Stimulated activated naive CD4-positive, alpha-beta T cell (primary cell): Measurements from ENCODE around the gene IFNL2.
"Not testable (repeated sequence)": the region's sequence is repeated elsewhere in the genome, so short reads cannot be mapped to it uniquely, and the experiment has no call there.

Experiments used
- DNase-seq, 6 experiments: peaks; one replicate each; lab custom pipeline; 2025; lab: John Stamatoyannopoulos, UW

Gene IFNL2

GRCh38 chr19:39253374-39254149 is 14.6 kb upstream of the IFNL2 start:
- no peak for DNase-seq

DNA sequence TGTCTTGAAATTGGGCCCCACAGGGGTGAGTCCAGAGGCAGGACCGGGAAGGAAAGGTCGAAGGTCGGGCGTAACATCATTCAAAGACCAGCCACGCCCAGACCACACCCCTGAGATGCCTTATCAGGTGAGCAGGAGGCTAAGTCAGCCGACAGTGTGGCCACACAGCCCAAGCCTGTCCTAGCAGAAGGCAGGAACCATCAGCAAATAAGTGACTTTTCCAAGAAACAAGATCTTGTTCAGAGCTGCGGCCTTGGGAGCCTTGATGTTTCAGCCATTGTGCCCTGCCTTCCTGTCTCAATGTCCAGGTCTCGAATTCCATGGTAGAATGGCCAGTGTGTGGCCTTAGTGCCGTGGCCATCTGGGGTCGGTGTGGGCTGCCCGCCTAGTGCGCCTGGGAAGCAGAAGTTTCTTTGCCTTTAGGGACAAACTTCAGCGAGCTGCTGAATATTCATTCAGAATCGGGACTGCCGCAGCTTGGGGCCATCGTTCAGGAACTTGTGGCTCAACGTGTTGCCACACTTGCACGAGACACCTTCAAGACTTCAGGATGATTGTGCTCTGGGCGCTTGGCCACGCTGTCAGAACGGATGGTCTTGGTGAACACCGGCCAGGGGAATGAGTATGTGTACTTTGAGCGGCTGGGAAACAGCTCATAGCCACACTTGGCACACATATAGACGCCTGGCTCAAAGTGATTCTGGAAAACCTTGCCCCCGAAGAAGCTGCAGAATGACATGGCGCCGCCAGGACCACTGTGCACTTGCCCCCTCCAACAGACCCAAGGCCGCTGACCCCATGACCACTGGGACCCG is 13.5 kb upstream of the IFNL2 start:
- DNase-seq, result no peak

DNA sequence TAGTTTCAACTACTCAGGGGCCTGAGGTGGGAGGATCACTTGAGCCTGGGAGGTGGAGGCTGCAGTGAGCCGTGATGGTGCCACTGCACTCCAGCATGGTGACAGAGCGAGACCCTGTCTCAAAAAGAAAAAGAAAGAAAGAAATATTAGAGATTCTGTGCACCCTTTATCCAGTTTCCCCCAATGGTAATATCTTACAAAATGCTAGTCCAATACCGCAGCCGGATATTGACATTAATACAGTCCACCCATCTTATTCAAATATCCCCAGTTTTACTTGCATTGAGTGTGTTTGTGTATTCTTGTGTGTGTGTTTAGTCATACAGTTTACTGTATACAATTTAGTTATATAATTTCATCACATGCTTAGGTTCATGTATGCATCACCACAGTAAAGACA is 11.0 kb upstream of the IFNL2 start:
- no peak for DNase-seq

GRCh38 chr19:39261704-39262103 is 6.5 kb upstream of the IFNL2 start:
- DNase-seq, result no peak

GRCh38 chr19:39262496-39262895 is 5.7 kb upstream of the IFNL2 start:
- no peak for DNase-seq

- DNase-seq, result no peak
Measured at GRCh38 chr19:39263912-39264305, 4.3 kb upstream of the IFNL2 start.

- no peak for DNase-seq
Measured at GRCh38 chr19:39264306-39265290, 3.6 kb upstream of the IFNL2 start.

- no peak for DNase-seq
Measured at GRCh38 chr19:39265321-39265916, 2.8 kb upstream of the IFNL2 start.

DNA sequence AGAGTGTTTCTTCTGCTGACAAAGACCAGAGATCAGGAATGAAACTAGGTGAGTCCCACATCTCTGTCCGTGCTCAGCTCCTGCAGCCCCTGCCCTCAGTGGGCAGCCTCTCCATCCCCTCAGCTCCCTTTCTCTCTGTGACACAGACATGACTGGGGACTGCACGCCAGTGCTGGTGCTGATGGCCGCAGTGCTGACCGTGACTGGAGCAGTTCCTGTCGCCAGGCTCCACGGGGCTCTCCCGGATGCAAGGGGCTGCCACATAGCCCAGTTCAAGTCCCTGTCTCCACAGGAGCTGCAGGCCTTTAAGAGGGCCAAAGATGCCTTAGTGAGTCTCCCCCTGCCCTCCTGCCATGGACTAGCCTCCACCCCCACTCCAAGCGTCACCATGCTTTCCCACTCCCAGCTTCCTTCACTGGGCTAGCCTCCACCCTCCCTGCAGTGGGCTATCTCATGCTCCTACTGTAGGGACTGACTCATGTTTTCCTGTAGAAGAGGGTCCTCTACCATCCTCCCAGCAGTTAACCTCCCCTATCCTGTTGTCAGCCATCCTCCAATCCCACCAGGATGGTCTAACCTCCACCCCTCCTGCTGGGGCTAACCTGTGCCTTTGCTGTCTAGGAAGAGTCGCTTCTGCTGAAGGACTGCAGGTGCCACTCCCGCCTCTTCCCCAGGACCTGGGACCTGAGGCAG is 481 bp downstream of the IFNL2 start:
- not testable (repeated sequence) for DNase-seq

DNA sequence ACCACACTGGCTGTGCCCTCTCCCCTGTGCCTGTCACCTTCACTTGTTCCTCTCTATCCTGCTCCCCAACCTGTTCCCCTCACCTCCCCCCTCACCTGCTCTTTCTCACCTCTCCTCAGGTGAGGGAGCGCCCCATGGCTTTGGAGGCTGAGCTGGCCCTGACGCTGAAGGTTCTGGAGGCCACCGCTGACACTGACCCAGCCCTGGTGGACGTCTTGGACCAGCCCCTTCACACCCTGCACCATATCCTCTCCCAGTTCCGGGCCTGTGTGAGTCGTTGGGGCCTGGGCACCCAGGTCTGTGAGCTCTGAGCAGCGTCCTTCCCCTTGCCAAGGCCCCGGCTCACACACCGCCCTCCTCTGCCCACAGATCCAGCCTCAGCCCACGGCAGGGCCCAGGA is 1.2 kb downstream of the IFNL2 start:
- not testable (repeated sequence) for DNase-seq

DNA sequence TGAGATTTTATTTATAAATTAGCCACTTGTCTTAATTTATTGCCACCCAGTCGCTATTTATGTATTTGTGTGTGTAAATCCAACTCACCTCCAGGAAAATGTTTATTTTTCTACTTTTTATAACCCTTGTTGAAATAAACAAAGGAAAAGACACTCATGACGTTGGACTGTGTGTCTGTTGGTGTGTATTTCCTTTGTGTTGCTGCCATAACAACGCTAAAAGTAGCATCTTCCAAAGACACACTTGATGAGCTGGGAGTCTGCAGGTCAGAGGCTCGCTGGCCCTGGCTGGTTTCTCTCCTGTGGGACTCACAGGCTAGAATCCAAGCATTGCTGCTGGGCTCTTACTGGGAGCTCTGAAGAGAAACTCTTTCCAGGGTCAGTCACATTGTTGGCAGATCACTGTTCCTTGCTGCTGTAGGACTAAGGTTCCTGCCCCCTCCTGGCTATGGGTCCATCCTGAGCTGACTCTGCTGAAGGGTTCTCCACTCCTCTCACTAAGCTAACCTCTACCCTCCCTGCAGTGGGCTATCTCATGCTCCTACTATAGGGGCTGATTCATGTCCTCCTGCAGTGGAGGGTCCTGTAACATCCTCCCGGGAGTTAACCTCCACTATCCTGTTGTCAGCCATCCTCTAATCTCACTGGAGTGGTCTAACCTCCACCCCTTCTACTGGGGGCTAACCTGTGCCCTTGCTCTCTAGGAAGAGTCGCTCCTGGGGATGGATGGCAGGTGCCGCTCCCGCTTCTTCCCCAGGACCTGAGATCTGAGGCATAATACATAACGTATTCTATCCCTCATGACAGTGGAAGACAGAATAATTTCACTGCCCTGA is 2.1 kb downstream of the IFNL2 start:
- no peak for DNase-seq

DNA sequence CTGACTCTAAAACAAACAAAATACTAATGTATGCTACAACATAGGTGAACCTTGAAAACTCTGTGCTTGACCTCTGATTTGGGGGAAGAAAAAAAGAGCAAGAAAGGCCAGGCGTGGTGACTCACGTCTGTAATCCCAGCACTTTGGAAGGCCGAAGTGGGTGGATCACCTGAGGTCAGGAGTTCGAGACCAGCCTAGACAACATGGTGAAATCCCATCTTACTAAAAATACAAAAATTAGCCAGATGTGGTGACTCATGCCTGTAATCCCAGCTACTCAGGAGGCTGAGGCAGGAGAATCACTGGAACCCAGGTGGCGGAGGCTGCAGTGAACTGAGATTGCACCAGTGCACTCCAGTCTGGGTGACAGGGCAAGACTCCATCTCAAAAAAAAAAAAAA is 5.7 kb downstream of the IFNL2 start:
- DNase-seq, result not testable (repeated sequence)

DNA sequence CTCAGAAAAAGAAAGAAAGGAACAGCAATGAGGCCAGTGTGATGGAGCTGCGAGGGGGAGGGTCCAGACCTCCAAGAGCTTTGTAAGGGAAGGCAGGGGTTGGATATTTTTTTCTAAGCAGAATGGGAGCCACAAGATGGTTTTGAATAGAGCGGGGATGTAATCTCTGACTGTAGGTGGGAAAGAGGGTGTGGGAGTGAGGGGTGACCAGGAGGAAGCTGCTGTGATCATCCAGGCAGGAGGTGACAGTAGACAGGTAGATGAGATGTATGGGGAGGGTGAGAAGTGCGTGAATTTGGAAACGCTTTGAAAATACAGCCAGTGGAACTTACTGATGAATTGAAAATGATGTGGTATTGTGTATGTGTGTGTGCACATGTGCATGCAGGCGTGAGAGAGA is 7.4 kb downstream of the IFNL2 start:
- DNase-seq, result no peak

DNA sequence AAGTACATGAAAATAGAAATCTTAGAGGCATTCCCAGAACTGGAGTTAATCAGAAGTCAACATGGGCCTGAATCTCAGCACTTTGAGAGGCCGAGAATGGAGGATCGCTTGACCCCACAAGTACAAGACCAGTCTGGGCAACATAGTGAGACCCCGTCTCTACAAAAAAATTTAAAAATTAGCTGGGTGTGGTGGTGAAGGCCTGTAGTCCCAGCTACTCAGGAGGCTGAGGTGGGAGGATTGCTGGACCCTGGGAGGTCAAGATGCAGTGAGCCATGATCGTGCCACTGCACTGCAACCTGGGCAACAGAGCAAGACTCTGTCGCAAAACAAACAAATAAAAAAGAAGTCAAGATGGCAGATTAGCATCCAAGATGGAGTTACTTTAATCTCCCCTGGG is 8.5 kb downstream of the IFNL2 start:
- no peak for DNase-seq

DNA sequence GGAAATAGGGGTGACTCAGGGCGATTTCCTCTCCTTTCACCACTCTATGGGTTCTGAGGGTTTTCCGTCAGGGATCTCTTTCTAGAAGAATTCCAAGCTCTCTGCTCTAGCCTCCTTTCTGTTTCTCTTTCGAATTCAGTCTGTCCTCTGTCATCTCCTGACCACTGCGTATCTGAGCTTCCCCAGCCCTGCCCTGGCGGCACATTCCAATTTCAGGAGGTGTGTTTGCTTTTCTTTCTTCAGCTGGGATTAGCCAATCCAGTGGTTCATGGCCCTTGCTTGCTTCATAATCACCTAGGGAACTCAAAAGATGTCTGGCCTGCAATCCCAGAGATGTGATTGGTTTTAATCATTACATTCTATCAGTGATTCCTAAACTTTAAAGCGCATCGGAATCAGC is 9.4 kb downstream of the IFNL2 start:
- no peak for DNase-seq

DNA sequence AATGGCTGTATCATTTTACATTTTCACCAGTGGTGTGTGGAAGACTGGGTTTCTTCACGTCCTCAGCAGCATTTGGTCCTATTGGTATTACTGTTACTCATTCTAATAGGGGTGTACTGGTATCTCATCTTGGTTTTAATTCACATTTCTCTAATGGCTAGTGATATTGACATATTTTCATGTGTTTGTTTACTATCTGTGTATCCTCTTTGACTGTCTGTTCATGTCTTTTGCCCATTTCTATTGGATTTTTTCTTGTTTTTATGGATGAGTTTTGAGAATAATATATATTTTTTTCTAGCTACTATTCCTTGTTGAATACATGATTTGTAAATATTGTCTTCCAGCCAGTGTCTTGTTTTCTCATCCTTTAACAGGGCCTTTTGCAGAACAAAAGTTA is 13.8 kb downstream of the IFNL2 start:
- no peak for DNase-seq

DNA sequence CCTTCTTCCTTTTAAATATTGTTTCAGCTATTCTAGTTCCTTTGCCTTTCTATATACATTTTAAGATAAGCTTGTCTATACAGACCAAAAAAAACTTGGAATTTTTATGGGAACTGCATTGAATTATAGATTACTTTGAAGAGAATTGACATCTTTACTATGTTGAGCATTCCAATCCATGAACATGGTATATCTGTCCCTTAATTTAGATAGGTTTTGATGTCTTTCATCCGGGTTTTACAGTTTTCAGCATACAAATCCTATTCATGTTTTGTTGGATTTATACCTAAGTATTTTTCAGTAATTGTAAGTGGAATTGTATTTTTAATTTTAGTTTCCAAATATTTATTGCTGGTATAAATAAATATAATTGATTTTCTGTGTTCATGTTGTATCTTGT is 15.8 kb downstream of the IFNL2 start:
- DNase-seq, result no peak

DNA sequence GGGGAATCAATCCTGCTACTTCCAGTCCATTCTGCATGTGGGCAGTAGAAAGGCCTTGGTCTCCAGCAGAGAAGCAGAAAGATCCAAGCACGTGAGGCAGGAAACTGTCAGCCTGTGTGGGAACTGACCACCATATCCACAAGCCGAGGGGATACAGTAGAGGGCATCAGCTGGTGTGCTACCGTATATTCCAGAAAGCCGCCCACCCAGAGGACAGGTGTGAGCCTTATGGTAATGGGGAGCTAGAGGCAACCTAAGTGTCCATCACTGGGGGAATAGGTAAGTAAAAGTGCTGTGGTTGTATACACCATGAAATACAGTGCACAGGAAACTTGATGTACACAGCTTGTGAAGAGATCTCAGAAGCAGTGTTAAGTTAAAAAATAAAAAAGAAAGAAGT is 25.2 kb downstream of the IFNL2 start:
- DNase-seq, result no peak

DNA sequence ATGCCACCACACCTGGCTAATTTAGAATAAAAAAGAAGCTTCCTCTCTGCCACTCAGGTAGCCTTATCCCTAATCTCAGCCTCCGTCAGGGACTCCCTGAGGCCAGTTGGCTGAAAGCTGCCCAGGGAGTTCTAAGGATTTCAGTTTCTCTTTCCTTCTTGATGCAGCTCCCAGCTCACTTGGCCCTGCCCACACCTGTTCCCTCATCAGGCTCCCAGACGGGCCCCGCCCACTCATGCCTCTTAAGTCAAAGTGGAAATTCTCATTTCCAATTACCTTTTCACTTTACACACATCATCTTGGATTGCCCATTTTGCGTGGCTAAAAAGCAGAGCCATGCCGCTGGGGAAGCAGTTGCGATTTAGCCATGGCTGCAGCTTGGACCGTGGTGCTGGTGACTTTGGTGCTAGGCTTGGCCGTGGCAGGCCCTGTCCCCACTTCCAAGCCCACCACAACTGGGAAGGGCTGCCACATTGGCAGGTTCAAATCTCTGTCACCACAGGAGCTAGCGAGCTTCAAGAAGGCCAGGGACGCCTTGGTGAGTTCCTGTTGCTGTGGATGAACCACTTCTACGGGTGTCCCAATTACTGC is 28.0 kb downstream of the IFNL2 start, which contains the start of gene IFNL1:
TSS of gene IFNL1 (plus strand) at position 353 of the 591 bp plus-strand sequence. CDS start at position 368, 15 bp downstream.
- DNase-seq, result no peak

GRCh38 chr19:39296906-39297305 is 28.7 kb downstream of the IFNL2 start:
- DNase-seq, result no peak
